HepG2 (cell line): Measurements from ENCODE around the gene RREB1. TPM values are rescaled to one million over a fixed set of nuclear protein-coding genes. Genes with fewer than 3 reads are reported as not detected.

Source experiments
- BCL6 ChIP-seq: IDR thresholded peaks from 2 replicates; pipeline ENCODE4 v1.6.1; 2016; ENCODE audit warnings: missing genetic modification reagents, missing compliant biosample characterization
- BORCS8-MEF2B ChIP-seq: sonication (generic); formaldehyde crosslinking; IDR thresholded peaks from 2 replicates; pipeline ENCODE4 v1.8.0; 2022; ENCODE audit warnings: mild to moderate bottlenecking, missing genetic modification reagents
- CEBPB ChIP-seq: IDR thresholded peaks from 2 replicates; pipeline ENCODE4 v1.6.1; 2011; ENCODE audit warnings: low read depth, low read length, improper control_type of control experiment, borderline replicate concordance
- CHD2 ChIP-seq: IDR thresholded peaks from 2 replicates; pipeline ENCODE4 v1.6.1; 2011; ENCODE audit warnings: low read depth, low read length, improper control_type of control experiment
- FOXA1 ChIP-seq, 2 experiments: fragments of 450-650 bp in 1 of 2; sonication (generic) in 1 of 2; formaldehyde crosslinking in 1 of 2; IDR thresholded peaks; 2 replicates each; pipeline versions ENCODE4 v1.4.0 to v1.6.1; 2016 to 2020; ENCODE audit warnings: missing genetic modification reagents in 1 of 2
- FOXJ3 ChIP-seq: sonication (generic); formaldehyde crosslinking; IDR thresholded peaks from 2 replicates; pipeline ENCODE4 v1.4.0; 2020; ENCODE audit warnings: missing genetic modification reagents, mild to moderate bottlenecking, borderline replicate concordance
- GATAD2A ChIP-seq: IDR thresholded peaks from 2 replicates; pipeline ENCODE4 v1.6.1; 2016
- GLI4 ChIP-seq: sonication (generic); formaldehyde crosslinking; IDR thresholded peaks from 2 replicates; pipeline ENCODE4 v1.5.1; 2020; ENCODE audit warnings: missing genetic modification reagents, mild to moderate bottlenecking, moderate library complexity, borderline replicate concordance
- HHEX ChIP-seq: IDR thresholded peaks from 2 replicates; pipeline ENCODE4 v1.6.1; 2016; ENCODE audit warnings: control low read depth
- HNRNPL ChIP-seq: fragments of 200-400 bp; formaldehyde crosslinking; IDR thresholded peaks from 2 replicates; pipeline ENCODE4 v1.6.1; 2017; ENCODE audit warnings: mild to moderate bottlenecking, low read depth, low read length
- NONO ChIP-seq, 2 experiments: fragments of 450-650 bp in 1 of 2; sonication (generic) in 1 of 2; formaldehyde crosslinking in 1 of 2; IDR thresholded peaks in 1 of 2; conservative IDR thresholded peaks in 1 of 2; 2 replicates each; pipeline versions ENCODE4 v1.6.1 to v1.8.0; 2017 to 2022; ENCODE audit warnings: mild to moderate bottlenecking in 1 of 2, missing genetic modification reagents in 1 of 2, moderate library complexity in 1 of 2
- PHF8 ChIP-seq: sonication (generic); formaldehyde crosslinking; IDR thresholded peaks from 2 replicates; pipeline ENCODE4 v1.5.0; 2020; ENCODE audit warnings: missing genetic modification reagents
- SMC3 ChIP-seq: IDR thresholded peaks from 2 replicates; pipeline ENCODE4 v1.6.1; 2011; ENCODE audit warnings: low read length, improper control_type of control experiment
- TCF7 ChIP-seq: sonication (generic); IDR thresholded peaks from 2 replicates; pipeline ENCODE4 v1.6.1; 2016; ENCODE audit warnings: antibody characterized with exemption, low read depth
- YY1 ChIP-seq: IDR thresholded peaks from 2 replicates; pipeline ENCODE4 v1.6.1; 2011; ENCODE audit warnings: low read length, low read depth, moderate library complexity, mild to moderate bottlenecking; ENCODE audit not compliant: insufficient read depth, insufficient replicate concordance
- ZBTB7A ChIP-seq: sonication (generic); formaldehyde crosslinking; IDR thresholded peaks from 2 replicates; pipeline ENCODE4 v1.8.0; 2022; ENCODE audit warnings: mild to moderate bottlenecking, missing genetic modification reagents
- ZMAT3 ChIP-seq: sonication (generic); formaldehyde crosslinking; conservative IDR thresholded peaks from 2 replicates; pipeline ENCODE4 v1.7.0; 2021; ENCODE audit warnings: missing genetic modification reagents
- ZNF207 ChIP-seq: fragments of 450-650 bp; IDR thresholded peaks from 2 replicates; pipeline ENCODE4 v1.6.1; 2016; ENCODE audit warnings: antibody characterized with exemption, borderline replicate concordance
- ZNF234 ChIP-seq: sonication (generic); formaldehyde crosslinking; conservative IDR thresholded peaks from 2 replicates; pipeline ENCODE4 v1.5.1; 2020; ENCODE audit warnings: mild to moderate bottlenecking, missing genetic modification reagents
- ZNF3 ChIP-seq: IDR thresholded peaks from 2 replicates; pipeline ENCODE4 v1.7.0; 2017; ENCODE audit warnings: inconsistent platforms
- ZNF343 ChIP-seq: sonication (generic); formaldehyde crosslinking; IDR thresholded peaks from 2 replicates; pipeline ENCODE4 v1.4.0; 2020; ENCODE audit warnings: mild to moderate bottlenecking, missing genetic modification reagents
- ZNF354B ChIP-seq: sonication (generic); formaldehyde crosslinking; IDR thresholded peaks from 2 replicates; pipeline ENCODE4 v1.8.0; 2022; ENCODE audit warnings: mild to moderate bottlenecking, missing genetic modification reagents
- ZNF777 ChIP-seq: sonication (generic); formaldehyde crosslinking; IDR thresholded peaks from 2 replicates; pipeline ENCODE4 v1.4.0; 2020; ENCODE audit warnings: missing genetic modification reagents
- polyA plus RNA-seq, 8 experiments: library from polyadenylated mRNA; depleted of rRNA in 3 of 8; stranded (reverse) in 7 of 8; unstranded in 1 of 8; fragments of >200 nt; fragmentation: Illumina TruSeq in 4 of 8; extraction: Trizol in 4 of 8; gene quantifications; 2 replicates each; pipeline versions ENCODE4 v1.2.1 to v1.2.3, GENCODE V29; 2011 to 2016; ENCODE audit warnings: low read depth in 4 of 8, missing spikeins in 1 of 8, mixed read lengths in 1 of 8; ENCODE audit not compliant: insufficient read depth in 1 of 8
- total RNA-seq, 5 experiments: library from RNA; depleted of rRNA; stranded (reverse); fragments of >200 nt; fragmentation: Illumina TruSeq; extraction: Trizol; gene quantifications; 2 replicates each; pipeline ENCODE4 v1.2.3, GENCODE V29; 2016; ENCODE audit warnings: low read depth in 1 of 5
- TF ChIP-seq, protein P1 (sequence below): sonication (generic); formaldehyde crosslinking; IDR thresholded peaks from 2 replicates; pipeline ENCODE4 v1.8.1; 2023; ENCODE audit warnings: missing genetic modification reagents, inconsistent platforms, borderline replicate concordance
- TF ChIP-seq, protein P2 (sequence below): sonication (generic); formaldehyde crosslinking; IDR thresholded peaks from 2 replicates; pipeline ENCODE4 v1.4.0; 2020; ENCODE audit warnings: missing genetic modification reagents, mild to moderate bottlenecking, borderline replicate concordance
- TF ChIP-seq, protein P3 (sequence below): sonication (generic); formaldehyde crosslinking; IDR thresholded peaks from 2 replicates; pipeline ENCODE4 v1.4.0; 2020; ENCODE audit warnings: missing genetic modification reagents

RREB1 gene
- total and polyA plus RNA-seq, 2 of the 13 experiments (the other 11 are each of a cell fraction or from before 2014, with no cell fraction given) = 6.1 to 23.2 TPM

DNA sequence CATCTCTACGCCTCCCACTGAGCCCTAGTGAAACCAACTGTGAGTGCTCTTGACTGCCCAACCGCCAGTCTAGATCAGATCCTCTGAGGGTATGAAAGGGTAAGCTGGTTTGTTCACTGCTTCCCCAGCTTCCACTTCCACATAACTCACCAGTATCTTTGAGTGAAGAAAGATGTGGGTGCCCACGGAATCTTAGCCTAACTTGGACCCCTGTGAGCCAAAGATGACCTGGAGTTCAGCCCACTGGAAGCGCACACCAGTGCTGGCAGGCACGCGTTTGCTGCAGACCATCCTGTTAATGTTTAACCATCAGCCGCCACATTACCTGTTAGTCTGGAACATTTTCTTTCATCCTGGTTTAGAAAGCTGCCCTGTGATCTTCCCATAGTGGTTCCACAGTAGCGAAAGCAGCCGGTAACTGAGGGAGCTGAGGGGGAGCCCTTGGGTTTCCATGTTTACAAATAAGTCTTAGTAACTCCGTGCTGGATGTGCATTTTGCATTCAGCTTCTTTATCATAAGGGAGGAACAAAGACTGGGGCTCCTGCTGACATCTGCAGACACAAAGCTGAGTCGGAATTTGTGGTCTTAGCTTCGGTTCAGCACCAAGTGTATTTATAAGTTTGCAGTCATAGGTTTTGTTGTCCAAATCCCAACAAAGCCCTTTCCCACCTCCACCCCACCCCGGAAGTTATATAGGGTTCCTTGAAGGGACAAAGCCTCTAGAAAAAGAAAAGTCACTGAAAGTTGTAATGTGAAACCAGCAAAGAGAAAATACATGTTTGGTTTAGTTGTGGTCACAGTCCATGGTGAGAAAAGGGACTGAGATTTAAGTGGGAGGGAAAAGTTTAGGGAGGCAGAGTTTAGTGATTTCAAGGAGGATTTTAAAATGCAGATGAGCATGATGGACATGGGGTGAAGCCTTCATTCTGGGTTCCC, 134.2 kb downstream of the RREB1 start (continued):
- peak; percentile 50; the same call in 1 of the 2 replicates for TF ChIP-seq ZNF777 (CRISPR knock-in tag)
- TF ChIP-seq FOXJ3 (CRISPR knock-in tag) = 0 out of 2 replicates have a peak, but pooled peaks have one; percentile 40
- no peak for TF ChIP-seq HHEX (CRISPR knock-in tag)
- TF ChIP-seq CHD2 = no peak
- no peak for TF ChIP-seq NONO (IDR thresholded peaks at IDR 0.05)
- TF ChIP-seq NONO (CRISPR knock-in tag; conservative IDR thresholded peaks at IDR 0.05) = no peak; the same call in 1 of the 2 replicates
- TF ChIP-seq ZNF354B = 0 out of 2 replicates have a peak, but pooled peaks have one; percentile 15
- no peak for TF ChIP-seq YY1
- TF ChIP-seq PHF8 (CRISPR knock-in tag) = no peak
- TF ChIP-seq ZNF343 (CRISPR knock-in tag) = no peak
- TF ChIP-seq CEBPB = no peak
- TF ChIP-seq BORCS8-MEF2B (CRISPR knock-in tag) = 0 out of 2 replicates have a peak, but pooled peaks have one; percentile 41
- TF ChIP-seq FOXA1 (IDR thresholded peaks at IDR 0.05) = no peak
- peak; percentile 77 for TF ChIP-seq FOXA1 (CRISPR knock-in tag; IDR thresholded peaks at IDR 0.05)
- TF ChIP-seq, protein P1, sequence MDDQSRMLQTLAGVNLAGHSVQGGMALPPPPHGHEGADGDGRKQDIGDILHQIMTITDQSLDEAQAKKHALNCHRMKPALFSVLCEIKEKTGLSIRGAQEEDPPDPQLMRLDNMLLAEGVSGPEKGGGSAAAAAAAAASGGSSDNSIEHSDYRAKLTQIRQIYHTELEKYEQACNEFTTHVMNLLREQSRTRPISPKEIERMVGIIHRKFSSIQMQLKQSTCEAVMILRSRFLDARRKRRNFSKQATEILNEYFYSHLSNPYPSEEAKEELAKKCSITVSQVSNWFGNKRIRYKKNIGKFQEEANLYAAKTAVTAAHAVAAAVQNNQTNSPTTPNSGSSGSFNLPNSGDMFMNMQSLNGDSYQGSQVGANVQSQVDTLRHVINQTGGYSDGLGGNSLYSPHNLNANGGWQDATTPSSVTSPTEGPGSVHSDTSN = no peak
- TF ChIP-seq ZNF207 = no peak
- TF ChIP-seq HNRNPL = no peak
- TF ChIP-seq ZNF3 (CRISPR knock-in tag) = no peak
- no peak for TF ChIP-seq ZNF234 (CRISPR knock-in tag)
- TF ChIP-seq, protein P2, sequence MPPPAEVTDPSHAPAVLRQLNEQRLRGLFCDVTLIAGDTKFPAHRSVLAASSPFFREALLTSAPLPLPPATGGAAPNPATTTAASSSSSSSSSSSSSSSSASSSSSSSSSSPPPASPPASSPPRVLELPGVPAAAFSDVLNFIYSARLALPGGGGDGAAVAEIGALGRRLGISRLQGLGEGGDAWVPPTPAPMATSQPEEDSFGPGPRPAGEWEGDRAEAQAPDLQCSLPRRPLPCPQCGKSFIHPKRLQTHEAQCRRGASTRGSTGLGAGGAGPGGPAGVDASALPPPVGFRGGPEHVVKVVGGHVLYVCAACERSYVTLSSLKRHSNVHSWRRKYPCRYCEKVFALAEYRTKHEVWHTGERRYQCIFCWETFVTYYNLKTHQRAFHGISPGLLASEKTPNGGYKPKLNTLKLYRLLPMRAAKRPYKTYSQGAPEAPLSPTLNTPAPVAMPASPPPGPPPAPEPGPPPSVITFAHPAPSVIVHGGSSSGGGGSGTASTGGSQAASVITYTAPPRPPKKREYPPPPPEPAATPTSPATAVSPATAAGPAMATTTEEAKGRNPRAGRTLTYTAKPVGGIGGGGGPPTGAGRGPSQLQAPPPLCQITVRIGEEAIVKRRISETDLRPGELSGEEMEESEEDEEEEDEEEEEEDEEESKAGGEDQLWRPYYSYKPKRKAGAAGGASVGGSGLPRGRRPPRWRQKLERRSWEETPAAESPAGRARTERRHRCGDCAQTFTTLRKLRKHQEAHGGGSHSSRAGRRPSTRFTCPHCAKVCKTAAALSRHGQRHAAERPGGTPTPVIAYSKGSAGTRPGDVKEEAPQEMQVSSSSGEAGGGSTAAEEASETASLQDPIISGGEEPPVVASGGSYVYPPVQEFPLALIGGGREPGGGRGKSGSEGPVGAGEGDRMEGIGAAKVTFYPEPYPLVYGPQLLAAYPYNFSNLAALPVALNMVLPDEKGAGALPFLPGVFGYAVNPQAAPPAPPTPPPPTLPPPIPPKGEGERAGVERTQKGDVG = peak; percentile 58; the same call in 1 of the 2 replicates
- no peak; the same call in 1 of the 2 replicates for TF ChIP-seq SMC3
- peak; percentile 89 for TF ChIP-seq TCF7
- TF ChIP-seq ZMAT3 (CRISPR knock-in tag) = 0 out of 2 replicates have a peak, but pooled peaks have one; percentile 36
- TF ChIP-seq ZBTB7A = 0 out of 2 replicates have a peak, but pooled peaks have one; percentile 62
- TF ChIP-seq GATAD2A (CRISPR knock-in tag) = peak; percentile 85
- TF ChIP-seq, protein P3, sequence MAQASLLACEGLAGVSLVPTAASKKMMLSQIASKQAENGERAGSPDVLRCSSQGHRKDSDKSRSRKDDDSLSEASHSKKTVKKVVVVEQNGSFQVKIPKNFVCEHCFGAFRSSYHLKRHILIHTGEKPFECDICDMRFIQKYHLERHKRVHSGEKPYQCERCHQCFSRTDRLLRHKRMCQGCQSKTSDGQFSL (CRISPR knock-in tag) = 0 out of 2 replicates have a peak, but pooled peaks have one; percentile 41
- no peak for TF ChIP-seq GLI4 (CRISPR knock-in tag)
- peak; percentile 83 for TF ChIP-seq BCL6 (CRISPR knock-in tag)
